K562 (cell line): ENCODE data around the gene SOSTDC1. TPM values are rescaled to one million over a fixed set of nuclear protein-coding genes. Genes with fewer than 3 reads are reported as not detected.
A peak's percentile ranks its signal among the peaks of the same experiment; 100 is the strongest.

Experiments
- BMI1 ChIP-seq: fragments of 150-350 bp; IDR thresholded peaks from 2 replicates; pipeline ENCODE4 v1.6.1; 2014; ENCODE audit warnings: low read length
- CBX8 ChIP-seq: fragments of 200-600 bp; sonication (generic); IDR thresholded peaks from 2 replicates; pipeline ENCODE4 v1.6.1; 2012; ENCODE audit warnings: borderline replicate concordance, mixed run types, low read depth, mild to moderate bottlenecking, moderate library complexity, mixed read lengths, low read length, control low read depth, inconsistent platforms; ENCODE audit not compliant: poor library complexity, severe bottlenecking; ENCODE audit errors: extremely low read depth
- DLX4 ChIP-seq: fragments of 250-450 bp; sonication (Bioruptor Pico); IDR thresholded peaks from 2 replicates; pipeline ENCODE4 v1.6.1; 2021; ENCODE audit warnings: mild to moderate bottlenecking
- DPF2 ChIP-seq: fragments of 450-650 bp; IDR thresholded peaks from 2 replicates; pipeline ENCODE4 v1.6.1; 2016
- ELK1 ChIP-seq: sonication (generic); formaldehyde crosslinking; IDR thresholded peaks from 2 replicates; pipeline ENCODE4 v1.8.1; 2022; ENCODE audit warnings: missing genetic modification reagents
- ETV5 ChIP-seq: sonication (generic); formaldehyde crosslinking; IDR thresholded peaks from 2 replicates; pipeline ENCODE4 v1.4.0; 2020; ENCODE audit warnings: low read depth, mild to moderate bottlenecking, missing genetic modification reagents
- GABPA ChIP-seq: fragments of 200-800 bp; sonication (Bioruptor generic); conservative IDR thresholded peaks from 2 replicates; pipeline ENCODE4 v1.6.1; 2016; ENCODE audit warnings: low read depth, missing genetic modification characterization, missing compliant biosample characterization
- GTF2F1 ChIP-seq: IDR thresholded peaks from 2 replicates; pipeline ENCODE4 v1.6.1; 2011; ENCODE audit warnings: low read depth, low read length, improper control_type of control experiment
- HDGF ChIP-seq: fragments of 450-650 bp; IDR thresholded peaks from 2 replicates; pipeline ENCODE4 v1.6.1; 2016
- HEY1 ChIP-seq: fragments of 250-450 bp; sonication (Bioruptor Pico); IDR thresholded peaks from 2 replicates; pipeline ENCODE4 v1.5.0; 2020; ENCODE audit warnings: mild to moderate bottlenecking, moderate library complexity, borderline replicate concordance
- NBN ChIP-seq: fragments of 450-650 bp; IDR thresholded peaks from 2 replicates; pipeline ENCODE4 v1.6.1; 2016; ENCODE audit warnings: low read depth, mild to moderate bottlenecking
- RBM14 ChIP-seq: fragments of 200-400 bp; formaldehyde crosslinking; IDR thresholded peaks from 2 replicates; pipeline ENCODE4 v1.6.1; 2018; ENCODE audit warnings: low read depth, mild to moderate bottlenecking, low read length, moderate library complexity, borderline replicate concordance; ENCODE audit not compliant: insufficient read depth
- RBM34 ChIP-seq: fragments of 200-400 bp; formaldehyde crosslinking; IDR thresholded peaks from 2 replicates; pipeline ENCODE4 v1.6.1; 2018; ENCODE audit warnings: low read length, borderline replicate concordance; ENCODE audit not compliant: insufficient read depth
- SRSF3 ChIP-seq: fragments of 200-400 bp; formaldehyde crosslinking; IDR thresholded peaks from 2 replicates; pipeline ENCODE4 v1.6.1; 2016; ENCODE audit warnings: mild to moderate bottlenecking, low read length, moderate library complexity; ENCODE audit not compliant: insufficient read depth
- STAG1 ChIP-seq: sonication (generic); formaldehyde crosslinking; IDR thresholded peaks from 2 replicates; pipeline ENCODE4 v1.5.0; 2020; ENCODE audit warnings: missing genetic modification reagents, borderline replicate concordance
- TAF1 ChIP-seq: IDR thresholded peaks from 2 replicates; pipeline ENCODE4 v1.6.1; 2011; ENCODE audit warnings: mild to moderate bottlenecking, low read length, moderate library complexity; ENCODE audit not compliant: insufficient read depth, control insufficient read depth, severe bottlenecking; ENCODE audit errors: extremely low read depth
- TEAD1 ChIP-seq, 2 experiments: fragments of 450-650 bp in 1 of 2; sonication (generic) in 1 of 2; formaldehyde crosslinking; IDR thresholded peaks; 2 replicates each; pipeline versions ENCODE4 v1.4.0 to v1.8.0; 2020 to 2022; ENCODE audit warnings: mild to moderate bottlenecking in 2 of 2, missing genetic modification reagents in 1 of 2
- TEAD2 ChIP-seq: fragments of 450-650 bp; IDR thresholded peaks from 2 replicates; pipeline ENCODE4 v1.6.1; 2016; ENCODE audit warnings: missing genetic modification characterization, control low read depth, missing compliant biosample characterization
- TSHZ1 ChIP-seq: fragments of 250-450 bp; sonication (Bioruptor Pico); IDR thresholded peaks from 2 replicates; pipeline ENCODE4 v1.4.0; 2020; ENCODE audit warnings: mild to moderate bottlenecking, moderate library complexity
- ZNF121 ChIP-seq: sonication (generic); formaldehyde crosslinking; conservative IDR thresholded peaks from 2 replicates; pipeline ENCODE4 v1.8.0; 2022; ENCODE audit warnings: missing genetic modification reagents
- ZNF124 ChIP-seq: sonication (generic); formaldehyde crosslinking; IDR thresholded peaks from 2 replicates; pipeline ENCODE4 v1.8.1; 2022; ENCODE audit warnings: missing genetic modification reagents
- ZNF561 ChIP-seq: fragments of 450-650 bp; formaldehyde crosslinking; conservative IDR thresholded peaks from 2 replicates; pipeline ENCODE4 v1.4.0; 2020; ENCODE audit warnings: mild to moderate bottlenecking, moderate library complexity
- ZNF780A ChIP-seq: fragments of 250-450 bp; sonication (Bioruptor Pico); IDR thresholded peaks from 2 replicates; pipeline ENCODE4 v1.5.0; 2021; ENCODE audit warnings: mild to moderate bottlenecking
- polyA plus RNA-seq, 8 experiments: library from polyadenylated mRNA; depleted of rRNA in 4 of 8; stranded (reverse) in 5 of 8; unstranded in 3 of 8; fragments of >200 nt; fragmentation: Nextera tagmentation in 2 of 8; fragmentation: Illumina TruSeq in 1 of 8; extraction: Ambion mirVana in 2 of 8; extraction: Trizol in 1 of 8; gene quantifications; 2 replicates each; pipeline versions ENCODE4 v1.2.1 to v1.2.3, GENCODE V29; 2011 to 2014; ENCODE audit warnings: inconsistent platforms in 1 of 8, missing spikeins in 1 of 8
- total RNA-seq, 7 experiments: library from RNA; depleted of rRNA in 6 of 7; stranded (reverse); fragments of >200 nt in 6 of 7; fragmentation: Illumina TruSeq in 2 of 7; extraction: Trizol in 2 of 7; gene quantifications; 2 replicates each; pipeline versions ENCODE4 v1.2.1 to v1.2.3, GENCODE V29; 2011 to 2021; ENCODE audit warnings: low replicate concordance in 1 of 7

Gene SOSTDC1
- total and polyA plus RNA-seq, 9 of the 15 experiments (the other 6 are each of a cell fraction or from before 2014, with no cell fraction given): 8.3 to 48.6 (median 15.9) TPM

GRCh38 chr7:16416289-16417282 is 49.0 kb downstream of the SOSTDC1 start (continued):
- TF ChIP-seq TEAD1 (CRISPR knock-in tag; IDR thresholded peaks at IDR 0.05): no peak
- TF ChIP-seq BMI1: no peak
- peak; percentile 63; the same call in 1 of the 2 replicates for TF ChIP-seq NBN
- no peak for TF ChIP-seq SRSF3
- TF ChIP-seq TEAD2 (tag): 0 out of 2 replicates have a peak, but pooled peaks have one; percentile 8
- TF ChIP-seq DLX4 (CRISPR knock-in tag): no peak
- no peak for TF ChIP-seq ZNF121
- TF ChIP-seq ZNF561 (CRISPR knock-in tag): no peak
- no peak for TF ChIP-seq ELK1 (CRISPR knock-in tag)
- TF ChIP-seq GTF2F1: no peak
- TF ChIP-seq TSHZ1 (CRISPR knock-in tag): no peak
- TF ChIP-seq HDGF: no peak
- no peak for TF ChIP-seq STAG1 (CRISPR knock-in tag)
- no peak for TF ChIP-seq HEY1 (CRISPR knock-in tag)
- TF ChIP-seq CBX8: no peak
- TF ChIP-seq RBM34: no peak
- TF ChIP-seq ZNF780A: no peak
- TF ChIP-seq DPF2: peak; percentile 93
- no peak for TF ChIP-seq TAF1
- TF ChIP-seq ETV5 (CRISPR knock-in tag): no peak
- TF ChIP-seq RBM14: no peak
- TF ChIP-seq ZNF124 (CRISPR knock-in tag): no peak
- TF ChIP-seq GABPA (tag): no peak
